NCI-H2107 treated with DMSO at 0.1 percent for 48 hours (cell line): ENCODE results near the gene ANGPT4.
"Not testable (repeated sequence)": the region's sequence is repeated elsewhere in the genome, so short reads cannot be mapped to it uniquely, and the experiment has no call there.

Source experiments
- DNase-seq: peaks from one replicate; lab custom pipeline; 2025; ENCODE audit not compliant: unreplicated experiment; lab: John Stamatoyannopoulos, UW

Gene ANGPT4

DNA sequence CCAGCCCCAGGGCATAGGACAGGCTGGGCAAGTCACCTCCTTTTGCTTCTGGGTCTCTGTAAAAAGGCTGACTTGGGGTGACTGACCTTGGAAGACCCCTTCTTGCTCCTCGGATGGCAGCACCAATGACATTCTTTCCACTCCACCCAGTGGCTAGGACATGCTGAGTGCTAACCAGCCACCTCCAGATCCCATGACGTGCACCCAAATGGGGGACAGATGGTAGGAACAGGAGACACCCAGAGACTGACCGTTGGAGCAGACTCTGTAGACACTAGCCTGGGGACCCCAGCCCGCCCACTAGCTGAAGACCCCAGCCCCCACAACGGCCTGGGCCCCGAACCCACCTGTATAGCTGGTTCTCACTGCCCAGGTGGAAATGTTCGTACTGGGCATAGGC lies 38.3 kb downstream of the ANGPT4 start:
- DNase-seq, result no peak

GRCh38 chr20:875115-875514 lies 41.0 kb downstream of the ANGPT4 start:
- no peak for DNase-seq

GRCh38 chr20:873875-874607 lies 42.1 kb downstream of the ANGPT4 start:
- no peak for DNase-seq

DNA sequence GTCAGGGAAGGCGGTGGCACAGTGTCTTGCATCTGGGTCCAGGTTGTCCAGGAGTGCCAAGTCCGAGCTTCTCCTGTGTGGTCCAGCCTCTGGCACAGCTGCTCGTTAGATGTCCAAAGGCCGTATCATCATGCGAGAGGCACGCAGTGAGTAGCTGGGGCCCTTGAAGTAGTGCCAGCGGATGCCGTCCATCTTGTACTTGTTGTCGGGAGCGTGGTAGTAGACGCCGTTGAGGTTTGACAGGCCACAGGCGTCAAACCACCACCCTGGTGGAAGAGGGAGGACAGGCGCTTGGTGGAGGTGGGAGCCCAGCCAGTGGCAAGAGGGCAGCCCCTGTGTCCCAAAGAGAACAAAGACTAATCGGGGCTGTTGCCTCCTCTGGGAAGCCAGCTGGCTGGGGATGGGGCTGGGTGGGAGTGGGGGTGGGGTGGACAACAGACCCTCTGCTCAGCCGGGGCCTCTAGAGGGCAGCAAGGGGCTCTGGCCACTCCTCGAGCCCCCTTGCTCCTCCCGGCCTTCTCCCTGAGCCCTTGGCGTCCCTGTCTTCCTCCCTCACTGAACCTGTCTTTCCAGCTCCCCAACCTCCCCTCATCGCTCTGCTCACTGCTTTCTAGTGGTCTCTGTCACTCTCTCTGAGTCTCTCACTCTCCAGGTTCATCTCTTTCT lies 43.1 kb downstream of the ANGPT4 start:
- DNase-seq, result no peak

DNA sequence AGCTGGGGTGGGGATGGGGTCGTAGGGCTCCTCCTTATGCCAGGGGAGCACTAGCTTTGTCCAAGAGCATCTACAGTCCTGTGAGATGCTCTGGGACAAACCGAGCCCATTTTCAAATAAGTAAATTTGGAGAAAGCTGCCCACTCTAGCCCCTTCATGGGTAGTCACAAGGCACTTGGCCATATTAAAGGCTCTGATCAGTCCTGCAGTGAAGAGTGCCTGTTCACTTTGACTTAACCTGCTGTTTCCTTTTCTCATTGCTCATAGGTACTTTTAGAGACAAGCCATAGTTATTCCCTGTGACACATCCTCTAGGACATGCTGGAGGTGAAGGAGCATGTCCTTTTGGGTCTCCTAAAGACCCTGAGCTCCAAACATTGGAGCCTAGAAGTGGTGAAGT lies 44.2 kb downstream of the ANGPT4 start:
- no peak for DNase-seq

- no peak for DNase-seq
Measured at GRCh38 chr20:871436-871835, 44.7 kb downstream of the ANGPT4 start.

DNA sequence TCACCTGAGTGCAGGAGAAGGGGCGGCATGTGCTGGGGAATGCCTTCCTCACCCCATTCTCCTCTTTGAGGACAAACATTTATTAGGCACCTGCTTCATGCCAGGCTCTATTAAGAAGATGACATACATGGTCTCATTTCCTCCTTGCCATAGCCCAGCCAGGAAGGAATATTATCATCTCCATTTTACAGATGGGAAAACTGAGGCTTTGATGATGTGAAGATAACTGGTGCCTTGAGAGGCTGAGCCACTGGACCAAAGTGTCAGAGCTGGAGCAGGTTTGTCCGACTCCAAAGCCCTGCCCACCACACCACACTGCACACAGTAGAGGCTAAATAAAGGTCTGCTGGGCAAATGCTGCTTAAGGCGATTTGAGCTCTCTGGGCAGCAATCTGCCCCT lies 45.4 kb downstream of the ANGPT4 start:
- DNase-seq, result no peak

DNA sequence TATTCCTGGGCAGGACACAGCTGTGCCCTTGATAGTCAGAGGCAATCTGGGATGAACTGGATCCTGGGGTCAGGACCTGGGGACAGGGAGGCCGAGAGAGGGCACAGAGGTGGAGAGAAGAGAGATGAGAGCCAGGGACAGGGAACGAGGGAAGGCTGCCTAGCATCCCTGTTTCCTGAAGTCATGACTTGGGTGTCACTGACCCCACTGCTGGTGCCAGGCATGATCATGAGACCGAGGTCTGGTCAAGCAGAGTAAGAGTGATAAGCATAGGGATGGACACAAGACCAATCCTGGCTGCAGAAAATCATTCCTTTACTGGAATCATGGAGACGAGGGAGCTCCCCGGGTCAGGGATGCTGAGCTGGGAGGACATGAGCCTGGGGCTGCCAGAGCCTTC lies 46.5 kb downstream of the ANGPT4 start:
- no peak for DNase-seq

DNA sequence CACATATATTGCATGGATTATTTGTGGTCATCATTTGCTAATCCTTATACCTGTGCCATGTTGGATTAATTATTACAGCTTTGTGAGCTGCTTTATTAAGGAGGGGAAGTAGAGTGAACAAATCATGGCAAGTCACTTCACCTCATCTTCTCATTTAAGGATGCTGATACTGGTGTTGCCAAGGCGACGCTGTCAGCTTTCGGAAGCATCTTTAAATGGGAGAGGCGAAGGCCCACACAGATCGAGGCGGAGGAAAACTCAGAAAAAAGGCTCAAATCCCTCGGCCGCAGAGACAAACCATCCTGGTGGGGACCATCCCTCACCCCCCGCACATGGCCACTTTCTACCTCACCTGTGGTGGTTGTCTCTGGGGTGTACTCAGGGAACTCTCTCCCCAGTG lies 47.9 kb downstream of the ANGPT4 start:
- DNase-seq, result no peak

- DNase-seq, result no peak
Measured at GRCh38 chr20:865440-865839, 50.7 kb downstream of the ANGPT4 start.

DNA sequence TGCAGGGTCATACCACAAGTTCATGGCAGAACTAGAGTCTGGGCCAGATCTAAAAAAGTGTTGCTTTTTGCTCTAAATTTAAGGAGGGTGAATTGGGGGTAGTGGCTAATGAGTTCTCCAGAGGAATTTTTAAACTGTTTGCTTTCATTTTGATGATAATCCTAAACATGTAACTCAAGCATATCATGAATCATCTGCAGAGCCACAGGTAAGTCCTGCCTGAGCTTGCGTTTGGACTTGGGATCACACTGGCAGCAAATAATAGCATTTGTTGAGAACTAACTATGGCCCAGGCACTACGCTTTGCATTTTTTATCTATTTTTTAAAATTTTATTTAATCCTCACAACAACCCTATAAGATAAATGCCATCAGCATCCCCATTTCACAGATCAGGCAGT lies 55.2 kb downstream of the ANGPT4 start:
- DNase-seq, result no peak

DNA sequence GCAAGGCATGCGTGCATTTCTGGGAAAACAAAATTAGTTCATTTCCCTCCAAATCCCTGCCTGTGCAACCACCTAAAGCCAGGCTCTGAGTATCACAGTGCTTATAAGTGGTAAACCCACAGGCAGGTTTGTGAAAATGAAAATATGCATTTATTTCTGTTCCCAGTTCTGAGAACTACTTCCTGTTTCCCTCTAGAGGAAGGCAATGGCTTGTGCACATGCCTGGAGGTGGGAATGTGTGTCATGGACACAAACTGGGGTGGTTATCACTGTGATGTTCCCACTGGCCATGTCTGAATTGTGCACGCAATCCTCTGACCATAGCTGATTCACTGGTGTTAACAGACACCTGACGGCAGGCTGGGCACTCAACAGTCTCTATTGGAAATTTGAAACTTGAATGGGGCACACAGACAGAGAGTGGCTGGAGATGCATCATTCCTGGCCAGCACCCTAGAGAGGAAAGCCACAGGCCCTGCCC lies 56.3 kb downstream of the ANGPT4 start:
- DNase-seq, result no peak

GRCh38 chr20:858011-858410 lies 58.1 kb downstream of the ANGPT4 start:
- DNase-seq, result no peak

DNA sequence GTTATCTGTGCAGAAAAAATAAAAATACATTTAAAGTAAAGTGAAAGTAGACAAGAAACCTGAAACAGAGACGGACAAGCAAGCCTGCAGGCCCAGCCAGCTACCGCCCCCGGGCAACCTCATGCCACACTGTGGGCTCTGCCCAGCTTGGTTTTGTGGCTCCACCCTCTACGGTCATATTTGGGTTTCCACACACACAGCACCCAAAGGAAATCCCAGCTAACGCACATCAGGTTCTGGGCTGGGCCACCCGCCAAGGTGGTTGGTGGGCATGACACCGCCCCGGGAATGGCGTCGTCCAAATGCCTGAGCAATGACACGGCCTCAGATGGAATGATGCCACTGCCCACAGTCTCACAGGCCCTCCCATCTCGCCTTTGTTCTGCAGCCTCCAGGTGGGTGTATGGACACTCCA lies 59.8 kb downstream of the ANGPT4 start:
- no peak for DNase-seq

- no peak for DNase-seq
Measured at GRCh38 chr20:855466-856360, 60.4 kb downstream of the ANGPT4 start.

GRCh38 chr20:854601-855000 lies 61.5 kb downstream of the ANGPT4 start:
- no peak for DNase-seq

DNA sequence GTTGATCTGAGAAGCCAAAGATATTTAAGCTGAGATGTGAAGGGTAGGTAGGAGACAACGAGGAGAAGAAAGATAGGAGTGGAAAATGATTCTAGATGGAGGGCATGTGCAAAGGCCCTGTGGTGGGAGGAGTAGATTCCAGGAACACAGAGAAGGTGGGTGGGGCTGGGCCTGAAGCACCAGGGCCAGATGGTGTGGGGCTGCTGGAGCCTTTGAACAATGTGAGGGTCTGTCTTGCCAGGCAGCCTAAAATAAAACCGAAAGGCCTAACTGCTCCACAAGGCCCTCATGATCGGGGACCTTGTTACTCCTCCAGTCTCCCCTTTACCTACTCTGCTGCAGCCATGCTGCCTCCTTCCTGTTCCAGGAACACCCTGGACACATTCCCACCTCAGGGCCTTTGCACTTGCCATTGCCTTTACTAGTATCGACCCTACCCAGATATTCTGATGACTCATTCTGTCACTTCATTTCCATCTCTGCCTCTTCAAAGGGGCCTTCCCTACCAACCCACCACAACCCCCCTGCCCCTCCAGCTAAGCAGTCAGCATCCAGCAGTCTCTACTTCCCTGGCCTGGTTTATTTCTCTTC lies 62.6 kb downstream of the ANGPT4 start:
- no peak for DNase-seq

GRCh38 chr20:848731-849130 lies 67.4 kb downstream of the ANGPT4 start:
- not testable (repeated sequence) for DNase-seq

DNA sequence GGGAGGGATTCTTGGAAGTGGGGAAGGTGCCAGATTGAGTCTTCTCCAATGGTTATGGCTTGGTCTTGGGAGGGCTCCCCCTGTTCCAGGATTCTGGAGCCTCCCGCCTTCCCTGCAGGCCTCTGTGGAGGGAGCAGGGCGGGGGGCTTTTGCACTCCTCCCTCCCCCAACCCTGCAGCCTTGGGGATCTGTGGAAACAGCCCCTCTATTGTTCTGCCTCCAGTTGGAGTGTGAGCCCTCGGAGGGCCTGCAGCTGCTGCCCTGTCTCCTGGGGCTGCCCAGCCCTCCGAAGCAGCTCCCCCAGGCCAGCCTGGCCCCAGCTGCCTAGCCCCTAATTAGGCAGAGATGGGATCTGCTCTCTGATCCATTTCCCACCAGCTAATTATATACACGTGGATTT lies 67.9 kb downstream of the ANGPT4 start:
- DNase-seq, result no peak

GRCh38 chr20:846894-847278 lies 69.2 kb downstream of the ANGPT4 start:
- no peak for DNase-seq
